ENCODE data around the gene HSD17B4.
A peak's percentile ranks its signal among the peaks of the same experiment; 100 is the strongest.

The HSD17B4 gene

DNA sequence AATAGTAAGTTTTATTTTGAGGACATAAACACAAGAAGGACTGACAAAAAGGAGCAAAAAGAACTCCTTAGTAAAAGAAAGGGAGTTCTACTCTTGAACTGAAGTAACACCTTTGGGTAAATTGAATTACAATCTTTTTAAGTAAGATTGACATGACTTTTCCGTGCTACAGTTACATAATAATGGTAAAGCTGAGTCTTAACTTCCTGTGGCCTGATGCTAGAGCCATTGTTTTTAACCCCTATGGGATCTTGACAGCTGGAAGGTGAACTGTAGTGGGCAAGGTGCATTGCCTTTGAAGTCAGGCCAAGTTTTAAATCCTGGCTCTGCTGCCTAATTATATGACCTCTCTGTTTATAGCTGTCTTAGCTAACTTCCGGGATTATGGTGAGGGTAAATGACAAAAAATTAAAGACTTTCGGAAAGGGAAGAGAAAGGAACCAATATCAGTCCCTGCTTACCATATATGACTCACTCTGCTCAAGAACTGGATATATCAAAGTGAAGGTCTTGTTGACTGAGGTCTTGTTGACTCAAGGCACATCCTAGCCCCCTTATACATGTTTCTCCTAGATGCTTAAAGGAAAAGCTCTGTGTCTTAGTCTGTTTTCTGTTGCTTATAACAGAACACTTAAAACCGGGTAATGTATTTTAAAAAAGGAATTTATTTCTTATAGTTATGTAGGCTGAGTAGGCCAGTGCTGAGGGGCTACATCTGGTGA lies 6.8 kb downstream of the HSD17B4 start:
- Histone ChIP-seq H3K9me3 (ENCODE audit: severe bottlenecking) (no peaks in the 10 kb centered on the region), H3K36me3 (peaks cover 20% of the 10 kb centered on the region), H3K27me3 (ENCODE audit: insufficient read depth, low read depth, severe bottlenecking) (no peaks in the 10 kb centered on the region), H3K4me3 (ENCODE audit: low read depth, low read length) (no peak overlapping the region), H3K27ac (no peak overlapping the region)
- DNase-seq: no peak
- TF ChIP-seq, protein P1, sequence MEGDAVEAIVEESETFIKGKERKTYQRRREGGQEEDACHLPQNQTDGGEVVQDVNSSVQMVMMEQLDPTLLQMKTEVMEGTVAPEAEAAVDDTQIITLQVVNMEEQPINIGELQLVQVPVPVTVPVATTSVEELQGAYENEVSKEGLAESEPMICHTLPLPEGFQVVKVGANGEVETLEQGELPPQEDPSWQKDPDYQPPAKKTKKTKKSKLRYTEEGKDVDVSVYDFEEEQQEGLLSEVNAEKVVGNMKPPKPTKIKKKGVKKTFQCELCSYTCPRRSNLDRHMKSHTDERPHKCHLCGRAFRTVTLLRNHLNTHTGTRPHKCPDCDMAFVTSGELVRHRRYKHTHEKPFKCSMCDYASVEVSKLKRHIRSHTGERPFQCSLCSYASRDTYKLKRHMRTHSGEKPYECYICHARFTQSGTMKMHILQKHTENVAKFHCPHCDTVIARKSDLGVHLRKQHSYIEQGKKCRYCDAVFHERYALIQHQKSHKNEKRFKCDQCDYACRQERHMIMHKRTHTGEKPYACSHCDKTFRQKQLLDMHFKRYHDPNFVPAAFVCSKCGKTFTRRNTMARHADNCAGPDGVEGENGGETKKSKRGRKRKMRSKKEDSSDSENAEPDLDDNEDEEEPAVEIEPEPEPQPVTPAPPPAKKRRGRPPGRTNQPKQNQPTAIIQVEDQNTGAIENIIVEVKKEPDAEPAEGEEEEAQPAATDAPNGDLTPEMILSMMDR (IDR thresholded peaks at IDR 0.05; ENCODE audit: low read depth, low read length): no peak

DNA sequence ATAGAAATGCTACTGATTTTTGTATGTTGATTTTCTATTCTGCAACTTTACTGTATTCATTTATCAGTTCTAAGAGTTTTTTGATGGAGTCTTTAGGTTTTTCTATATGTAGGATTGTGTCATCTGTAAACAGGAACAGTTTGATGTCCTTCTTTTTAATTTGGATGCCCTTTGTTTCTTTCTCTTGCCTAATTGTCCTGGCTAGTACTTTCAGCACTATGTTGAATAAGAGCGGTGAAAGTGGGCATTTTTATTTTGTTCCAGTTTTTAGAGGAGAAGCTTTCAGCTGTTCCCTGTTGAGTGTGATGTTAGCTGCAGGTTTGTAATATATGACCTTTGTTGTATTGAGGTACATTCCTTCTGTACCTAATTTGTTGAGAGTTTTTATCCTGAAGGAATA lies 13.3 kb downstream of the HSD17B4 start:
- H3K9me3 ChIP-seq (ENCODE audit: severe bottlenecking): peaks cover 3% of the 10 kb centered on the region
- peaks cover 4% of the 10 kb centered on the region for H3K36me3 ChIP-seq
- H3K27me3 ChIP-seq (ENCODE audit: insufficient read depth, low read depth, severe bottlenecking): no peaks in the 10 kb centered on the region
- TF ChIP-seq, protein P1 (IDR thresholded peaks at IDR 0.05; ENCODE audit: low read depth, low read length): no peak
- H3K27ac ChIP-seq: no peak overlapping the region
- H3K4me3 ChIP-seq (ENCODE audit: low read depth, low read length): no peak overlapping the region
- no peak for DNase-seq

DNA sequence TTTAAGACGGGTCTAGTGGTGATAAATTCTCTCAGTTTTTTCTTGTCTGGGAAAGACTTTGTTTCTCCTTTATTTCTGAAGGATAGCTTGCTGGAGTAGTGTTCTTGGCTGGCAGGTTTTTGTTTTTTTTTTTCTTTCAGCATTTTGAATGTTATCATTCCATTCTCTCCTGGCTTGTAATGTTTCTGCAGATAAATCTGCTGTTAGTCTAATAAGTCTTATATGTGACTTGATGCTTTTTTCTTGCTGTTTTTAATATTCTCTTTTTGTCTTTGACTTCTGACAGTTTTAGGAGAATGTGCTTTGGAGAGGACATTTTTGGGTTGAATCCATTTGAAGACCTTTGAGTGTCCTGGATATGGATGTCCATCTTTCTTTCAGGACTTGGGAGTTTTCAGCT lies 16.0 kb downstream of the HSD17B4 start:
- DNase-seq: no peak

DNA sequence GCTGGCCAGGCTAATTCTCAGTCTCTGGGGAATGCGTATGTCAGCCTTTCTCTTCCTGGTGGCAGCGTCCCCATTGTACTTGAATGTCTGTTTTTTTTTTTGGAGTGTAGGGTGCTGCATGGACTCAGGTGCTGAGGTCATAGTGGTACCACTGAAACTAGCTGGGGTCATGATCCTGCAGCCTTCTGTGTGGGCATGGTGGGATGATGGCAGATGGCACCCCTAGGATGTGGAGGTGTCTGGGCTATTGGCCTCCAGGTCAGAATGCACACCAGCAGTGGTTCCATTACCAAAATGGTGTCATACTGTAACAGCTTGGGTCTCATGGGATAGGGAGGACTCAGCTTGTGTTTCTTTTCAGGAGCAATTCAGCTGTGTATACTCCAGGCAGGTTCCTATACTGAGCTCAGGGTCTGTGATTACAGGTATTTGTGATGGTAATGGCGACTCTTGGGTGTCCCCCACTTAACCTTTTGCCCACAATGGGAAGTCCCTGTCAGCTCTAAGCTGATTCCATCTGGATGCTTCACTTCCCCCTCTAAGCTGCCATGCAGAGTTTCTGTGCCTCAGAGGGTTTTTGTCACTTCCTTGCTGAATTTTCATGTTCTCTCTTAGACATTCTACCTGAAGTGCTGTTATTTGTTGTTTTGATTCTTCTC lies 17.9 kb downstream of the HSD17B4 start:
- no peaks in the 10 kb centered on the region for H3K27me3 ChIP-seq (ENCODE audit: insufficient read depth, low read depth, severe bottlenecking)
- TF ChIP-seq, protein P1 (IDR thresholded peaks at IDR 0.05; ENCODE audit: low read depth, low read length): no peak
- H3K4me3 ChIP-seq (ENCODE audit: low read depth, low read length): no peak overlapping the region
- H3K9me3 ChIP-seq (ENCODE audit: severe bottlenecking): peaks cover 3% of the 10 kb centered on the region
- no peak overlapping the region for H3K27ac ChIP-seq
- peaks cover 9% of the 10 kb centered on the region for H3K36me3 ChIP-seq
- DNase-seq: no peak

More for the DNA sequence above, 16.0 kb downstream of the HSD17B4 start:
- H3K27me3 ChIP-seq (ENCODE audit: insufficient read depth, low read depth, severe bottlenecking): no peaks in the 10 kb centered on the region
- TF ChIP-seq, protein P1 (IDR thresholded peaks at IDR 0.05; ENCODE audit: low read depth, low read length): no peak
- H3K9me3 ChIP-seq (ENCODE audit: severe bottlenecking): peaks cover 3% of the 10 kb centered on the region
- H3K4me3 ChIP-seq (ENCODE audit: low read depth, low read length): no peak overlapping the region
- H3K36me3 ChIP-seq: peaks cover 9% of the 10 kb centered on the region
- no peak overlapping the region for H3K27ac ChIP-seq

DNA sequence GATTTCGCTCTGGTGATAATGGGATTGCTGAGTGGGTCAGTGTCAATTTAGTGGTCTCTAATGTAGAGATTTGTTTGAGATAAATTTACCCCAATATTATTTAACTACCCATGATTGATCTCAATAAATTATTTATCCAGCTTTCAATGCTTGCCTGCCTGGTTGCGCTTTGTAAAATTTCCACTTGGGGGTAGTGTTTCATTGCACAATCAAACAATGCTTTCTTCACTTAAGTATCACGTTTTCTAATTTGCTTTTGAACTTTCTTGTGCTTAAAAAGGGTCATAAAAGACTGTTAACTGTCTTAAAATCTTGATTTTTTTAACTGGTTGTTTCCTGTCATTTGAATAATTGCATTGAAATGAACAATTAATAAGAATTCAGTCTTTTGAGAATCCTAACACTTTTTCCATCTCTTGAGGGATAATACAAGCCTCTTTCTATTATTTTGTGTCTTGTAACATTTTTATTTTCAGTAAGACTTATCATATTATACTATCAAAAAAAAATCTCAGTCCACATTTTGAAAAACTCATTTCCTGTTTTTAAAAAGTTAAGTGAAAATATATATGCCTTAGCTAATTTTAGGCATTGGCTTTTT lies 18.7 kb downstream of the HSD17B4 start:
- H3K27me3 ChIP-seq (ENCODE audit: insufficient read depth, low read depth, severe bottlenecking): no peaks in the 10 kb centered on the region
- peaks cover 9% of the 10 kb centered on the region for H3K36me3 ChIP-seq
- H3K4me3 ChIP-seq (ENCODE audit: low read depth, low read length): no peak overlapping the region
- TF ChIP-seq, protein P1 (IDR thresholded peaks at IDR 0.05; ENCODE audit: low read depth, low read length): peak; percentile 53
- H3K9me3 ChIP-seq (ENCODE audit: severe bottlenecking): peaks cover 3% of the 10 kb centered on the region
- no peak overlapping the region for H3K27ac ChIP-seq
- DNase-seq: peak; percentile 20

Measured in WERI-Rb-1 (cell line).